Esophagus (tissue), 2 donors: ENCODE data around the gene CCDC91. TPM values are rescaled to one million over a fixed set of nuclear protein-coding genes. Genes with fewer than 3 reads are reported as not detected.

Experiments
- H3K27ac ChIP-seq, 2 donors: one replicate each; pipeline ENCODE4 v1.5.1; 2013; ENCODE audit warnings: low read depth in 2 of 2, mild to moderate bottlenecking in 2 of 2, inconsistent platforms in 1 of 2, low read length in 1 of 2, moderate library complexity in 1 of 2
- H3K27me3 ChIP-seq, 2 donors: one replicate each; pipeline ENCODE4 v1.6.1; 2013; ENCODE audit warnings: low read length in 2 of 2, control low read depth in 1 of 2, mild to moderate bottlenecking in 1 of 2; ENCODE audit not compliant: insufficient read depth in 2 of 2, control insufficient read depth in 1 of 2
- H3K36me3 ChIP-seq, 2 donors: one replicate each; pipeline ENCODE4 v1.6.1; 2013; ENCODE audit warnings: low read length in 1 of 2; ENCODE audit not compliant: control insufficient read depth in 2 of 2, insufficient read depth in 2 of 2
- H3K4me1 ChIP-seq, 2 donors: one replicate each; pipeline ENCODE4 v1.6.1; 2013; ENCODE audit warnings: low read length in 1 of 2; ENCODE audit not compliant: control insufficient read depth in 2 of 2, insufficient read depth in 2 of 2
- H3K4me3 ChIP-seq, 2 donors: one replicate each; pipeline ENCODE4 v1.5.1; 2013; ENCODE audit warnings: low read length in 2 of 2, mild to moderate bottlenecking in 2 of 2, low read depth in 1 of 2, moderate library complexity in 1 of 2
- H3K9me3 ChIP-seq, 2 donors: one replicate each; pipeline ENCODE4 v1.6.1; 2013; ENCODE audit warnings: mild to moderate bottlenecking in 2 of 2, low read depth in 1 of 2, low read length in 1 of 2, moderate library complexity in 1 of 2; ENCODE audit not compliant: control insufficient read depth in 2 of 2, insufficient read depth in 1 of 2
- WGBS, 2 donors: extraction: QIAGEN DNeasy Blood & Tissue Kit; methylation state at CpG; one replicate each; pipeline ENCODE4 v1.1.7; 2013; 5-methylcytosine and 5-hydroxymethylcytosine counted together
- polyA plus RNA-seq, 2 donors: library from polyadenylated mRNA; stranded (reverse); fragments of 200-250 nt; gene quantifications; one replicate each; pipeline ENCODE4 v1.2.3, GENCODE V29; 2013
- donor health status: healthy with polysubstance abuse.
- donor health status: Bipolar disorder and iron deficiency.

The CCDC91 gene
- polyA plus RNA-seq, 2 donors, result 10.6 to 11.8 TPM

DNA sequence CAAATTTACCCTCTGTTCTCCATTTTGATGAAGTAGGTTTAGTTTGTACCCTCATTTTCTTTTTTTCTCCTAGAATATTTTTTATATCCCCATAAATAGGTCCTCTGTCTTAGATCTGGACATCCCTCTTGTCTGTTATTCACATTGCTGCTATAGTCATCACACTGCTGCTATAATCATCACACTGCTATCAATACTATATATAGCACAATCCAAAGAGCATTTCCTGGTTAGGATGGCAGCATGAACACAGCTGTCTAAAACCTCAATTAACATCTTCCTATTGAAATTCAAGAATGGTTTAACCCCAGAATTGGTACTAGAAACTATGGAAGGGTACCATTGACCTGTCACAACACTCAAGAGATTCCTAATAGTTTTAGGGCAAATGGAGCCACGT is 27.6 kb upstream of the CCDC91 start:
- Histone ChIP-seq H3K27me3 (no peaks in the 10 kb centered on the region), H3K27ac (no peak overlapping the region), H3K9me3 (no peaks in the 10 kb centered on the region), H3K36me3 (no peaks in the 10 kb centered on the region), H3K4me3 (no peak overlapping the region), H3K4me1 (no peaks in the 10 kb centered on the region)
- 80 to 81% methylated on average over 1 of the region's 1 CpG for WGBS, 2 donors

DNA sequence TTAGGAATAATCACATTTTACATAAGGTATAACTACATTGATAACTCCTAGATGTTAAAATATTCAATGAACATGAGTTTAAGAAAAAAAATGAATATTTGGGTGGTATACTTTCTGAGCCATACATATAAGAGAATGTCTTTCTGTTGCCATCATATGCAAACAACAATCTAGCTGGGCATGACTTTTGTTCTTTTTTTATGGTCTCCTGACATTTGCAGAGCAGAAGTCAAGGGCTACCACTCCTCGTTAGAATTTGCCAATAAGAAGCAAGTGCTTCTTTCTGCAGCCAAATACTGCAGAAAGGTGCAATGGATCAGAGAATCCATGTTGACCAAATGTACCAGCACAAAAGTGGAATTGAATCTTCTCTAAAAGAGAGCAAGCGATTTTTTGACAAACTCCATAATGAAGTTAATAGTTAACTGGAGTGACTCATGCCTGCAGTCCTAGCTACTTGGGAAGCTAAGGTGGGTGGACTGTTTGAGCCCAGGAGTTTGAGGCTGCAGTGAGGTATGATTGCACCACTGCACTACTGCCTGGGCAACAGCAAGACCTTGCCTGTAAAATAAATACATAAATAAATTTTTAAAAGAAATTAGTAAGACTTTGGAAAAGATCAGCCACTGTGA is 25.5 kb upstream of the CCDC91 start:
- H3K4me1 ChIP-seq, result no peaks in the 10 kb centered on the region
- no peaks in the 10 kb centered on the region for H3K9me3 ChIP-seq
- no peaks in the 10 kb centered on the region for H3K36me3 ChIP-seq
- 63 to 89% methylated on average over 2 of the region's 2 CpGs for WGBS, 2 donors
- no peak overlapping the region for H3K27ac ChIP-seq
- H3K27me3 ChIP-seq, result no peaks in the 10 kb centered on the region
- H3K4me3 ChIP-seq, result no peak overlapping the region

DNA sequence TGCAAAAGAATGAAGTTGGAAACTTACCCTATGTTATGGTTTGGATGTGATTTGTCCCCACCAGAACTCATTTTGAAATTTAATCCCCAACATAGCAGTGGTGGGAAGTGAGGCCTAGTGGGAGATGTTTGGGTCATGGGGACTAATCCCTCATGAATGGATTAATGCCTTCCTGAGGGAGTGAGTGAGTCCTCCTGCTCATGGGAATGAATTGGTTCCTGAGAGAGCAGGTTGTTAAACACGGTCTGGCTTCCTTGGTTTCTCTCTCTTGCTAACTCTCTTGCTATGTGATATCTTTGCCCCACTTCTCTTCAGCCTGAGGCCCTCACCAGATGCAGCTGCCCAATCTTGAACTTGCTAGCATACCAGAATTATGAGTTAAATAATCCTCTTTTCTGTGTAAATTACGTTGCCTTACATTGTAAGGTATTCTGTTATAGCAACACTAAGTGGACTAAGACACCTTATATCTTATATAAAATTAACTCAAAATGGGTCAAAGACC is 22.2 kb upstream of the CCDC91 start:
- Histone ChIP-seq H3K4me3 (no peak overlapping the region), H3K4me1 (no peaks in the 10 kb centered on the region), H3K36me3 (no peaks in the 10 kb centered on the region), H3K9me3 (no peaks in the 10 kb centered on the region), H3K27me3 (no peaks in the 10 kb centered on the region), H3K27ac (no peak overlapping the region)
- WGBS, 2 donors, result 86 to 92% methylated on average over 2 of the region's 2 CpGs

DNA sequence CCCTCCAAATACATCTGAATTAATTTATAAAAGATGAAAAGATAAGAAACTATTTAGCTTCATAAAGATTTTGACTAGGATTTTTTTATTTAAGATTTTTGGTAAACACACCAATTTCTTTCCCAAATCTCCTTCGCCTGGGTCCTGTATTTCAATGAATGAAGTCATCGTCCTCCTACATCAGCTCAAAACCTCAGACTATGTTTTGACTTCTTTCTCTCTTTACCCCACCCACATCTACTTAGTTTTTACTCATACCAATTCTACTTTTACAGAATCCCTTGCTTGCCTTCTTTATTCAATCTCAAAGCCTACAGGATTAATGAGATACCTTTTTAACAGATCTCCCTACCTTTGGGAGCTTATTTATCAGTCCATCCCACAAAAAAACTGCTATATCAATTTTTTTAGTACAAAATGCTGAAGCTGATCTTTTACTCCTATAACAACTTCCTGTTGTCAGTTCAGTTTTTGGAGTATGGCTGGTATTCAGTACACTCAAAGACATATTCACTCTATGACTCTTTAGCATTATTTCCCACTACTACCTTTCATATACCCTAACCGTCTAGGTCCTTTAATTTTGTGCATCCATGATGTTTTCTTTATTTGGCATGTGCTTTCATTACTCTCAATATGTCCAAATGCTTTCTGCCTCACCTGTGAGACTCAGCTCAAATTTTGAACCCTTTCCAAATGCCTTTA is 18.7 kb upstream of the CCDC91 start:
- no peak overlapping the region for H3K27ac ChIP-seq
- H3K4me3 ChIP-seq, result no peak overlapping the region
- WGBS, 2 donors, result 81 to 87% methylated on average over 3 of the region's 3 CpGs
- no peaks in the 10 kb centered on the region for H3K27me3 ChIP-seq
- no peaks in the 10 kb centered on the region for H3K9me3 ChIP-seq
- no peaks in the 10 kb centered on the region for H3K36me3 ChIP-seq
- no peaks in the 10 kb centered on the region for H3K4me1 ChIP-seq

DNA sequence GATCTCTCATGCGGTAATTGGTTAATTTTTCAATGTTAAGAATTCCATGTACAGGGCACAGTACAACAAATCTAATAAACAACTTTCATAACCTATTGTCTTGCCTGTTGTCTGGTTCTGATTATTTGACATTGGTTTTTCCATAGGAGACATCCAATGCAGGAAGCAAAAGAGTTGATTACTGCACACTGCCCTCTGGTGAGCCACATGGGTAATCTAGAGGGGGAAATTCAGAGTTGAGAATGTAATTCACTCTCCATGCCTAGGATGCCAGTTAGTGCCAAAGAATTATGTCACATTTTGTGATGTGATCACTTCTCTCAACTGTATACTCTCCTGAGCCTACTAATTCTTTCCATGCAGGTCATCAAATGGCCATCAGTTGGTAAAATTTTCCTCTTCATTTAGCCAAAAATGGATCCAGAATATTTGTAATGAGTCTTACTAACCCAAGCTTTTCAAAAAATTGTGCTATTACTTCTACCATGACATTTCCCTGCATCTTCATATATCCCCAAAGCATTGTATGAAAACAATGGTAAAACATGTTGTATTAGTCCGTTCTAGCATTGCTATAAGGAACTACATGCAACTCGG is 17.7 kb upstream of the CCDC91 start:
- no peaks in the 10 kb centered on the region for H3K27me3 ChIP-seq
- H3K4me3 ChIP-seq, result no peak overlapping the region
- H3K9me3 ChIP-seq, result no peaks in the 10 kb centered on the region
- no peak overlapping the region for H3K27ac ChIP-seq
- no peaks in the 10 kb centered on the region for H3K4me1 ChIP-seq
- H3K36me3 ChIP-seq, result no peaks in the 10 kb centered on the region
- 87 to 93% methylated on average over 3 of the region's 3 CpGs for WGBS, 2 donors

DNA sequence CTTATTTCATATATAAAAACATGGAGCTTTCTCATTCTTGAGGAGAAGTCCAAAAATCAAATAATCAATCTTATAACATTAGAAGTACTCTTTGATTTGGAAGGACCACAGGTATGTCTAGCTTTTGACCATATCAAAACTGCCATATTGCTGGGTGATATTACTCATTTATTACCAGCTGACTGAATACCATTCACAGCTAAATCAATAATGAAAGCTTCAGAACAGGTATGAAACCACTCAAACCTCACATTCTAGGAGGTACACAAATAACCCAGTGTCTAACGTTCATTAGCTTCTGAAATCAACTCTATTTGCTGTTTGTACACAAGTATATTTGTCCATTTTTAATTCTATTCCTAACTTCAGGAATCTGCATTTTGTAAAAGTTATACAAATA is 16.8 kb upstream of the CCDC91 start:
- no peaks in the 10 kb centered on the region for H3K36me3 ChIP-seq
- H3K27ac ChIP-seq, result no peak overlapping the region
- H3K4me3 ChIP-seq, result no peak overlapping the region
- no peaks in the 10 kb centered on the region for H3K27me3 ChIP-seq
- WGBS, 2 donors, result 84 to 89% methylated on average over 1 of the region's 1 CpG
- H3K4me1 ChIP-seq, result no peaks in the 10 kb centered on the region
- no peaks in the 10 kb centered on the region for H3K9me3 ChIP-seq

DNA sequence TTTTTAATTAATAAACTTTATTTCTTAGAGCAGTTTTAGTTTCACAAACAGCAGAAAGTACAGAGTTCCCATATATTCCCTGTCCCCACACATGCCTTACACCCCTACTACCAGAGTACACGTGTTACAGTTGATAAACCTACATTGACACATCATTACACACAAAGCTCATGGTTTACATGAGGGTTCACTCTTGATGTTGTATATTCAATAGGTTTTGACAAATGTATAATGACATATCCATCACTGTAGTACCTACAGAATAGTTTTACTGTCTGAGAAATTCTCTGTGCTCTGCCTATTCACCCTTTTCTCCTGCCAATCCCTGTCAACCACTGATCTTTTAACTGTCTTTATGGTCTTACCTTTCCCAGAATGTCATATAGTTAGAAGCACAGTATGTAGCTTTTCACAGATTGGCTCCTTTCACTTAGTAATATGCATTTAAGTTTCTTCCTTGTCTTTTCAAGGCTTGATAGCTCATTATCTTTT is 15.1 kb upstream of the CCDC91 start:
- H3K27ac ChIP-seq, result no peak overlapping the region
- H3K4me3 ChIP-seq, result no peak overlapping the region
- H3K27me3 ChIP-seq, result no peaks in the 10 kb centered on the region
- no peaks in the 10 kb centered on the region for H3K36me3 ChIP-seq
- no peaks in the 10 kb centered on the region for H3K9me3 ChIP-seq
- H3K4me1 ChIP-seq, result no peaks in the 10 kb centered on the region
- 35 to 63% methylated on average over 1 of the region's 1 CpG for WGBS, 2 donors

DNA sequence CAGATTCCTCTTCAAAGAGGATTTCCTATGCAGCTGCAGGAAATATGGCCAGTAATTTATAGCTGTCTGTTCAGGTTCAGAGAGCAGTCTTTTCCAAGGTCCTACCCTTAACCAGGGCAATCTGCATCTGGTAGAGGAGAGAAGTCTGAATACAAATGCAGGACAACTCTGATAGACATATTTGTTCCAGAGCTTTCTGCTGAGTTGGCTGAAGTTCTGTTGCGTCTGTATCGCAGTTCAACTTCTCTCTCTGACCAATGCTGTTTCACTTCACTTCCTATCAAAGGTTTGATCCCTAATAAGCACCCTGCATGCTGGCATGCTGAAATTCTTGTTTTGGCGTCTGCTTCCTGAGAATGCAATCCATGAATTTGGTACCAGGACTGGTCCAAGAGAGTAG is 14.0 kb upstream of the CCDC91 start:
- 91 to 93% methylated on average over 3 of the region's 3 CpGs for WGBS, 2 donors
- no peak overlapping the region for H3K27ac ChIP-seq
- H3K4me3 ChIP-seq, result no peak overlapping the region
- H3K36me3 ChIP-seq, result no peaks in the 10 kb centered on the region
- H3K4me1 ChIP-seq, result no peaks in the 10 kb centered on the region
- no peaks in the 10 kb centered on the region for H3K9me3 ChIP-seq
- H3K27me3 ChIP-seq, result no peaks in the 10 kb centered on the region

DNA sequence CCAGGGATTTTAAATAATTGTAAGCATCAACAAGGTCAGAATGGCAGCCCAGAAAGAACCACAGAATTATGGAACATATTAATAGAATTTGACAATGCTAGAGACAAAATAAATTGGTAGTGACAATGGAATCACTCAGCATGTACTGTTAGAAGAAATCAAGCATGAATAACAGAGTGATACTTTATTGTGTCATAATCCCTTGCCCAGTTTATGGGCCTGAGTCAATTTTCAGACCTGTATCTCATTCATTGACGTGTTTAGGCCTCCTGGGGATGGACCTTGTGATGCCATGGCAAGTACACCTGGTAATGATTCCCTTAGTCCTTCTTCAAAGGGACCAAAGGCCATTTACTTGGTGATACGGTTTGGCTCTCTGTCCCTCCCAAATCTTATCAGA is 12.8 kb upstream of the CCDC91 start:
- H3K4me1 ChIP-seq, result no peaks in the 10 kb centered on the region
- WGBS, 2 donors, result 75 to 78% methylated on average over 2 of the region's 2 CpGs
- H3K36me3 ChIP-seq, result no peaks in the 10 kb centered on the region
- no peak overlapping the region for H3K27ac ChIP-seq
- H3K4me3 ChIP-seq, result no peak overlapping the region
- H3K9me3 ChIP-seq, result no peaks in the 10 kb centered on the region
- no peaks in the 10 kb centered on the region for H3K27me3 ChIP-seq
